HG03025 (cell line): ENCODE results near the gene ASB2.

Experiments used
- ATAC-seq: cut with Tn5 transposase; IDR thresholded peaks from one replicate; pipeline ENCODE4 v1.9.1; 2021; ENCODE audit warnings: mild to moderate bottlenecking, moderate library complexity; ENCODE audit not compliant: unreplicated experiment, low FRiP score

Gene ASB2

DNA sequence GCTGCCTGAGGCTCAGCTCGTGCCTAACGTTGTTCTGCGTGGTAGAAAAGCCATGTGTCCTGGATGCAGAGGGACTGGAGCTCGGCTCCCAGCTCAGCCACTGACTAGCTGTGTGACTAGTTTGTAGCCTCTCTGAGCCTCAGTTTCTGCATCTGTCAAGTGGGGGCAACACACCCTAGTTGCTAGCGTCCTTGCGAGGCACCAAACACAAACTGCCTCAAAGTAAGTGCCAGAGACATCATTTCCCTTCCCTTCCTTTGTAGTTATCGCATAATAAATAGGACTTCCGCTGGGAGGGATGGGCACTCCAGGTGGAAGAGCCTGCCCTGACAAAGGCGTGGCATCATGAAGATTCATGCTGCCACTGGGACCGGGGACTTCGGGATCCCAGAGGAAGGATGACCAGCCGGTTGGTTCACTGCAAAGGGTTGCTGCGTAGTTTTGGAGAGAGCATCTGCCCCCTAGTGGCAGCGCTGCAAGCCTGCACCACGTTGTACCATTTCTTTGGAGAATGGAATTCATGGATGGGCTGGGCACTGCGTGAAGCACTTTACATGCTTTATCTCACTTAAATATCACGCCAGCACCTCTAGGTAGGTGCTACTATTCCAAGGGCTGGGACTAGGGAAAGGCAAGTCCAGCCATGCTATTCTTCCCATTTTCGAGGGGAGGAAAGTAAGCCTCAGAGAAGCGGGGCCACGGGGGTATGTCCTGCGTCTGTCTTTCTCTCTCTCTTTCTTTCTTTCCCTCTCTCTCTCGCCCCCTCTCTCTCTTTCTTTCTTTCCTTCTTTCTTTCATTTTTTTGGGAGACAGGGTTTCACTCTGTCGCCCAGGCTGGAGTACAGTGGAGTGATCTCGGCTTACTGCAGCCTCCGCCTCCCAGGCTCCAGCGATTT lies 25.4 kb upstream of the ASB2 start:
- ATAC-seq, result no peak

DNA sequence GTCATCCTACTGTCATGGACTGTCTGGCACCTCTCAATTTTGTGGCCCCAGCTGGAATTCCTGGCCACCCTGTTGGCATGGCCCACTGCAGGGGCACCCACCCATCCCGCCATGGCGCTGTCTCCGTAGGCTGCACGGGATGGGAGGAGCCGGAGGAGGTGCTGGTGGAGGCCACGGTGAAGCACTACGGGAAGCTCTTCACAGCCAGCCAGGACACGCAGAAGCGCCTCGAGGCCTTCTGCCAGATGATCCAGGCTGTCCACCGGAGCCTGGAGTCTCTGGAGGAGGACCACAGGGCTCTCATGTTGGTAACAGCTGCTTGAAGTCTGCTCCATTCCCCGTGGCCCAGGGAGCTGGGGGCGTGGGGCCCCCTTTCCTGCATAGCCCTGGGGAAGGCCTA lies 24.6 kb upstream of the ASB2 start:
- no peak for ATAC-seq

GRCh38 chr14:94000267-94000666 lies 23.9 kb upstream of the ASB2 start:
- ATAC-seq, result no peak

- no peak for ATAC-seq
Measured at GRCh38 chr14:93999573-93999972, 23.2 kb upstream of the ASB2 start.

GRCh38 chr14:93998871-93999403 lies 22.6 kb upstream of the ASB2 start:
- no peak for ATAC-seq

DNA sequence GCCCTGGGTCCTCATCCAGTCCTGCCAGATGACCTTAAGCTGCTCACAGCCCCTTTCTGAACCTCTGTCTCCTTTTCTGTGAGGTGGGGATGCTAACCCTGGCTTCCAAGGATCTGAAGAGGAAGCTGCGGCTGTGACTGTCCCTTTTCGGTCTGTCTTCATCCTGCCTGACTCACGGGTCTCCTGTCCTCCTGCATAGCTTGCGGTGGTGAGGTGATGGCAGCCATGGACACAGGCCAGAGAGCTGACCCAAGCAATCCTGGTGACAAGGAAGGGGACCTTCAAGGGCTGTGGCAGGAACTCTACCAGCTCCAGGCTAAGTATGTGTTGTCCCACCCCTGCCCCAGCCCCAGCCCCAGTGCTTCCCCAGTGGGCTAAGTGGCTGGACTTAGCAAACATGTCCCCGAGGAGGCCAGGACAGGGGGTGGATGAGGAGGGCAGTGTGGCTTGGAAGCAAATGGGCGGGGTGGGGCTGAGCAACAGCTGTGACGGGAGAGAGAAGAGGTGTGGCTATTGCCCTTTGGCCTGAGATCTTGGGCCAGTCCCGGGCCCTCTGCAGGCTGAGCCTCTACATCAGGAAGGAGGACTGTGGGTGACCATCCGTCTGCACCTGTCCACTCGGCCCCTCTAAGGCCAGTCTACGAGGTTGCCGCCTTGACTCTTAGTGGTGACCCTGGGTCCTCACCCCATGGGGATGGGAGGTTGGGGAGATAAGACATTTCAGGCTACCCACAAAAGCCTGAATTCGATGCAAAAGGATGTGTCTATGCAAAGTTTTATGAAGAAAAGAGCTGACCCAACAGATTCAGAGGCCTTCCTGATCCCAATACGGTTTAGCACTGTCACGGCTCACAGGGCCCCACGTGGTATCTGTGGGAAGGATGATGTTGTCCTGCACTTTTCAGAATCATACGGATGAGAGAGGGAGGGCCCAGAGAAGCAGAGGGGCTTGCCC lies 21.8 kb upstream of the ASB2 start:
- ATAC-seq, result no peak

GRCh38 chr14:93997082-93997481 lies 20.7 kb upstream of the ASB2 start, which contains the start of gene CCDC197:
Gene CCDC197 (plus strand): TSS chr14:93997301. CDS start chr14:93998132, 831 bp downstream.
- ATAC-seq, result no peak

DNA sequence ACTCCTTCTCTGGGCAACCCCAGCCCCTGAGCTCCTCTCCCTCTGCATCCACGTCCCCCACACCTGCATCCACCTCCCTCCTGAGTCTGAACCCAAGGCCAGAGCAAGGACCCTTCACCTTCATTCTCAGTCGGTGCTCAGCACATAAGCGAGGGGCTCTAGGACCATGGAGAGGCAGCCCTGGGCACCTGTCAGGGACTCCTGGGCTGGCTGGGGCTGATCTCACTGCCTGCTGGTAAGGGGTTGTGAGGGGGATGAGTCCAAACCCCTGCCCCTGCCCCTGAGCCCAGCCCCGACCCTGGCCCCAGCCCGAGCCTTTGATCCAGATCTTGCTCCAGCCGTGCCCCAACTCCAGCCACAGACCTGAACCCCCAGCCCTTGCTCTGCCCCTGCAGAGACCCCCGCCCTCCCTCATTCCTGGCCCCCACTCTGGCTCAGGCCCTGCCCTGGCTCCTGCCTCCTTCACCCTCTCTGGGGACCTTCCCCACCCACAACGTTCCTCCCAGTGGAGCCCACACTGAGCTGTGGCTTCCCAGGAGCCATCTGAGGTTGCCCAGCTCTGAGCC lies 19.8 kb upstream of the ASB2 start:
- no peak for ATAC-seq

DNA sequence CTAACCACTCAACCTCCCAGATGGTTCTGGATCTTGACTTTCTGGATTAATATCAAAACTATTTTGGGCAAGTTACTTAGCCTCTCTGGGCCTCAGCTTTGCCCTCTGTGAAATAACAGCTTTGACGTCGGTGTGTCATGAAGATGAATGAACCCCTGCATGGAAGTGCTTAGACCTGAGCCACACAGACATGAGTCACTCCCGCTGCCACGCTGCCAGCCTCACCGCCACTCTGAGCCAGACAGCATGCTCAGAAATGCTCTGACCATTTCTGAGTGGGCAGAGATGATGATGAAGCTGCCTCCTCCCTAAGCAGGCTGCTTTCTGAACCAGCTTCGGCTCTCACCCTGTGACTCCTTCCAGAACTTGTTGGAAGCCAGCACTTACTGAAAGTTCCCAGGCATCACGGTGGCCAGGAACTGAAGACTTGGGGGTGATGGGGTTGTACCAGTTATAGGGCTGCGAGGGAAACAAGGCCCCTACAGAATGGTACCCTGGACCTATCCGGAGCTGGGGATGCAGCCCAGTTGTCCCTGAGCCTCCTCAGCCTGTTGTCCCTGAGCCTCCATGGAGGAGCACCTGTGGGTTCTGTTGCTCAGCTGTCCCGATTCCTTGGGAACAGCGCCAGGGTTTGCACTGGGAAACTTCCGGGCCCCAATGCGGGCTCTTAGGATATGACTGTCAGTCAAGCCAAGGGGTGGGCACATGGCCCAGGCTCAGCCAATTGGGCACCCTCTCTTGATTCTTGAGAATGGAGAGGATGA lies 18.7 kb upstream of the ASB2 start:
- no peak for ATAC-seq

- no peak for ATAC-seq
Measured at GRCh38 chr14:93993382-93993781, 17.0 kb upstream of the ASB2 start.

- ATAC-seq, result no peak
Measured at GRCh38 chr14:93991649-93992048, 15.3 kb upstream of the ASB2 start.

GRCh38 chr14:93991212-93991611 lies 14.8 kb upstream of the ASB2 start:
- ATAC-seq, result no peak

- peak; percentile 59 for ATAC-seq
Measured at GRCh38 chr14:93989939-93990338, 13.6 kb upstream of the ASB2 start.

- no peak for ATAC-seq
Measured at GRCh38 chr14:93987815-93988476, 11.6 kb upstream of the ASB2 start.

DNA sequence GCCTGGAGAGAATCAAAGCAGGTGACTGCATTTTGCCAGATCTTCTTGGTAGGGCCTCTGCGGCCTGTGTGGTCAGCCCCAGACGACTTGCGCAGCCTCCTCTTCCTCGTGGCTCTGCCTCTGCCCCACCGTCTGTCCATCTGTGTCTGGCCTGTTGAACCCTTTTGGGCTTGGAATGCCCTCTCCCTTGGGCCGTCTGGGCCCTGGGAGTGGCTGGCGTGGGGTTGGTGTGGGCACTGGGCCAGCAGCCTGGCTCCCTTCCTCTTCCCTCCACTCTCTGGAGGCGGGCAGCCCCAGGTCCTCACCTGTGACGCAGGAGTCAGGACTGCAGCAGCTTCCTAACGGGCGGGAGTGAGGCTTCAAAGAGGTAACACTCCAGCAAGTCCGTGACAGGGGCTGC lies 11.0 kb upstream of the ASB2 start:
- no peak for ATAC-seq

DNA sequence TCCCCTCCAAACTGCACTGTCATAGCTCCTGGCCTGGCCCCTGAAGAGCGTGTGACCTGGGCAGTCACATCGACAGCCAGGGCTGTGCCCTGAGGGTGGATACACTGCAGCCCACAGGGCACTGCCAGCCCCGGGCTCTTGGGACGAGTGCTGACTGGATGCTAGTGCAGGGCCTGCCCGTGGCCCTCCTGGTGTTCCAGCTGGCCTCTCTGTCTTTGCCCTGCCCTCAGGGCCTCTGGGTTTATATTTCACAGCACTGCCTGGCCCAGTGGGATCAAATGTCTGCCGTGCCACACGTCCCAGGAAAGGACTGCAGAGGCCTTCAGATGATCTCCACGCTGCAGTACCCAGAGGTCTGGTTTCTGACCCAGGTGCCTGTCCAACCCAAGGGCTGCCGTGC lies 10.6 kb upstream of the ASB2 start:
- ATAC-seq, result no peak

- ATAC-seq, result no peak
Measured at GRCh38 chr14:93984987-93985410, 8.6 kb upstream of the ASB2 start.

- ATAC-seq, result no peak
Measured at GRCh38 chr14:93984070-93984469, 7.7 kb upstream of the ASB2 start.

DNA sequence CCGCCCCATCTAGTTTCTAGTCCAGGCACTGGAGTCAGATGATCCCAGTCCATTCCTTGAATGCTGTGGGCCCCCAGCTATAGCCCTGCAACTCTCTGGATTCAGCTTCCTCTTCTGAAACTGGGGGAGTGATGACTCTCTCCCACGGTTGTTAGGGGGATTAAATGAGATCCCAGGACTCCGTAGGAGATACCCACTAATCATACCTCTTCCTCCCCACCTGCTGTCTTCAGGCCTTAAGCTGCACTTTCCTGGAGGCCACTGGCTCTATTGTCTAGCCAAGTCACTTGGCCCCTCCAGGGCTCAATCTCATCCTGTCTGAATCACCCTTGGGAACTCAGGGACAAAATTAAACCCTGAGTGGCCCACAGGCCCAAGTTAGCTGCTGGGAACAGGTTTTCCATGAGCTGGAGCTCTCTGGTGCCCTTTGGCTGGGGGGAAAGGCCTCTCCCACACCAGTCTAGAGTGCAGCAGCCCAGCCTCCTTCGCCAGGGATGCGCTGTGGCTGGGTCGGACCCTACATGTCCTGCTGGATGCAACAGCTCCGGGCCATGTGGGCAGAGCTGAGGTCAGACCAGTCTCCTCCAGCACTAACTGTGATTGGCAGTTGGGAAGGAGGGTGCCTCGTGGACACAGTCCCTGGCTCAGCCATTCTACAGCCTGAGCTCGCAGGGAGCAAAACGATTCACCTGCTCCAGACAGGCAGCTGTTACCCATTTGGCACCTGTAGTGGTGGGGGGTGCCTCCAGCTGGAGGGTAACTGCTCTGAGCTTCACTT lies 6.0 kb upstream of the ASB2 start:
- no peak for ATAC-seq
